Measurements from ENCODE around the gene TSPYL4. TPM values are rescaled to one million over a fixed set of nuclear protein-coding genes. Genes with fewer than 3 reads are reported as not detected.

Gene TSPYL4
- 25.8 TPM for total RNA-seq
- 15.2 TPM for polyA plus RNA-seq (ENCODE audit: insufficient read depth, low read depth, low replicate concordance)
- long read RNA-seq, donor 1, full-length matches to known transcripts, result 90 of 90 reads
- long read RNA-seq, donor 1, partial matches to known transcripts, result 0 of 90 reads
- long read RNA-seq, donor 1, other reads (novel, unspliced or antisense), result 0 of 90 reads
- long read RNA-seq, donor 2, full-length matches to known transcripts, result 134 of 134 reads
- long read RNA-seq, donor 2, partial matches to known transcripts, result 0 of 134 reads
- long read RNA-seq, donor 2, other reads (novel, unspliced or antisense), result 0 of 134 reads
- long read RNA-seq, donor 3, full-length matches to known transcripts, result 165 of 165 reads
- long read RNA-seq, donor 3, partial matches to known transcripts, result 0 of 165 reads
- long read RNA-seq, donor 3, other reads (novel, unspliced or antisense), result 0 of 165 reads
- long read RNA-seq, donor 4, full-length matches to known transcripts, result 55 of 55 reads
- long read RNA-seq, donor 4, partial matches to known transcripts, result 0 of 55 reads
- long read RNA-seq, donor 4, other reads (novel, unspliced or antisense), result 0 of 55 reads
- long read RNA-seq, donor 5, full-length matches to known transcripts, result 15 of 15 reads
- long read RNA-seq, donor 5, partial matches to known transcripts, result 0 of 15 reads
- long read RNA-seq, donor 5, other reads (novel, unspliced or antisense), result 0 of 15 reads
- long read RNA-seq, donor 6, full-length matches to known transcripts, result 65 of 65 reads
- long read RNA-seq, donor 6, partial matches to known transcripts, result 0 of 65 reads
- long read RNA-seq, donor 6, other reads (novel, unspliced or antisense), result 0 of 65 reads
- long read RNA-seq, donor 7, full-length matches to known transcripts, result 2 of 2 reads
- long read RNA-seq, donor 7, partial matches to known transcripts, result 0 of 2 reads
- long read RNA-seq, donor 7, other reads (novel, unspliced or antisense), result 0 of 2 reads
- long read RNA-seq, donor 8, full-length matches to known transcripts, result 113 of 113 reads
- long read RNA-seq, donor 8, partial matches to known transcripts, result 0 of 113 reads
- long read RNA-seq, donor 8, other reads (novel, unspliced or antisense), result 0 of 113 reads
- long read RNA-seq, donor 9, full-length matches to known transcripts, result 67 of 67 reads
- long read RNA-seq, donor 9, partial matches to known transcripts, result 0 of 67 reads
- long read RNA-seq, donor 9, other reads (novel, unspliced or antisense), result 0 of 67 reads
- long read RNA-seq, donor 10, full-length matches to known transcripts, result 114 of 114 reads
- long read RNA-seq, donor 10, partial matches to known transcripts, result 0 of 114 reads
- long read RNA-seq, donor 10, other reads (novel, unspliced or antisense), result 0 of 114 reads

GRCh38 chr6:116253505-116254296 is at the start of gene TSPYL4:
Gene TSPYL4 (minus strand): TSS chr6:116254075. CDS start chr6:116254008, 67 bp downstream.
- FAIRE-seq (peak; percentile 32), DNase-seq (peak; percentile 97 to 99 (median 98))
- TF ChIP-seq, protein P1, sequence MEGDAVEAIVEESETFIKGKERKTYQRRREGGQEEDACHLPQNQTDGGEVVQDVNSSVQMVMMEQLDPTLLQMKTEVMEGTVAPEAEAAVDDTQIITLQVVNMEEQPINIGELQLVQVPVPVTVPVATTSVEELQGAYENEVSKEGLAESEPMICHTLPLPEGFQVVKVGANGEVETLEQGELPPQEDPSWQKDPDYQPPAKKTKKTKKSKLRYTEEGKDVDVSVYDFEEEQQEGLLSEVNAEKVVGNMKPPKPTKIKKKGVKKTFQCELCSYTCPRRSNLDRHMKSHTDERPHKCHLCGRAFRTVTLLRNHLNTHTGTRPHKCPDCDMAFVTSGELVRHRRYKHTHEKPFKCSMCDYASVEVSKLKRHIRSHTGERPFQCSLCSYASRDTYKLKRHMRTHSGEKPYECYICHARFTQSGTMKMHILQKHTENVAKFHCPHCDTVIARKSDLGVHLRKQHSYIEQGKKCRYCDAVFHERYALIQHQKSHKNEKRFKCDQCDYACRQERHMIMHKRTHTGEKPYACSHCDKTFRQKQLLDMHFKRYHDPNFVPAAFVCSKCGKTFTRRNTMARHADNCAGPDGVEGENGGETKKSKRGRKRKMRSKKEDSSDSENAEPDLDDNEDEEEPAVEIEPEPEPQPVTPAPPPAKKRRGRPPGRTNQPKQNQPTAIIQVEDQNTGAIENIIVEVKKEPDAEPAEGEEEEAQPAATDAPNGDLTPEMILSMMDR (IDR thresholded peaks at IDR 0.05; ENCODE audit: borderline replicate concordance, extremely low read depth, insufficient read depth), result no peak
- intact Hi-C loops (cut with DNase I), result no loop called here
- no peaks in the 10 kb centered on the region for H3K27me3 ChIP-seq (ENCODE audit: control insufficient read depth, insufficient read depth, low read length)
- peak within 1 kb of the TSS; percentile 65 to 92 (median 85) for H3K4me3 ChIP-seq (ENCODE audit: low read length in 3 of 3)
- peak within 1 kb of the TSS; percentile 71 to 84 (median 78) for H3K9ac ChIP-seq (ENCODE audit: low read length in 3 of 3)
- H3K36me3 ChIP-seq (ENCODE audit: control insufficient read depth in 2 of 3, insufficient read depth in 3 of 3, low read length in 3 of 3), result no peaks in the 10 kb centered on the region
- peak within 1 kb of the TSS; percentile 75 to 89 for H3K27ac ChIP-seq (ENCODE audit: low read depth in 2 of 2, low read length in 2 of 2)
- H3K9me3 ChIP-seq (ENCODE audit: control insufficient read depth in 2 of 3, insufficient read depth in 1 of 3, low read length in 3 of 3), result no peaks in the 10 kb centered on the region
- peaks cover 0 to 29% (median 29%) of the 10 kb centered on the region in 3 donors for H3K4me1 ChIP-seq (ENCODE audit: control insufficient read depth in 2 of 3, insufficient read depth in 2 of 3, low read depth in 1 of 3, low read length in 3 of 3)

DNA sequence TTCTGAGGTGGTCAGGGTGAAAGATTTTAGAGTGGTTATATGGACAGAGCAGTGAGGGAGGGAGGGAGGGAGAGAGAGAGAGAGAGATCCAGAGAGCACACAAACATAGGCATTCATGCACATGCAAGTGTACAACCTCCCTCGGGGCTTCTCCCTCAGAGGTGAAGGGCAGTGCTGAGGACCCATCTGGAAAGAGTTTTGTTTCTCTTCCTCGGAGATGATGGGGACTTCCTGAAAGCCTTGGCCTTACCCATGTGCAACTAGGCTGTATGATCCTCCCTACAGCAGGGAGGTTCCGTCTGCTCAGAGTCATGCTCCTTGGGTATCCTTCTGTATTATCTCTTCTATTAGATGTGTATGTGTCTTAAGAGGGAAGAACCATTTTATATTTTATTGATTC is 47.2 kb upstream of the TSPYL4 start:
- Histone ChIP-seq H3K9ac (ENCODE audit: low read length in 3 of 3) (no peak overlapping the region), H3K4me3 (ENCODE audit: low read length in 3 of 3) (no peak overlapping the region), H3K27ac (ENCODE audit: low read depth in 2 of 2, low read length in 2 of 2) (no peak overlapping the region), H3K27me3 (ENCODE audit: control insufficient read depth, insufficient read depth, low read length) (no peaks in the 10 kb centered on the region), H3K9me3 (ENCODE audit: control insufficient read depth in 2 of 3, insufficient read depth in 1 of 3, low read length in 3 of 3) (no peaks in the 10 kb centered on the region), H3K36me3 (ENCODE audit: control insufficient read depth in 2 of 3, insufficient read depth in 3 of 3, low read length in 3 of 3) (no peaks in the 10 kb centered on the region), H3K4me1 (ENCODE audit: control insufficient read depth in 2 of 3, insufficient read depth in 2 of 3, low read depth in 1 of 3, low read length in 3 of 3) (no peaks in the 10 kb centered on the region)
- TF ChIP-seq, protein P1 (IDR thresholded peaks at IDR 0.05; ENCODE audit: borderline replicate concordance, extremely low read depth, insufficient read depth), result no peak
- DNase-seq, result no peak
- intact Hi-C loops (cut with DNase I), result no loop called here
- FAIRE-seq, result no peak

DNA sequence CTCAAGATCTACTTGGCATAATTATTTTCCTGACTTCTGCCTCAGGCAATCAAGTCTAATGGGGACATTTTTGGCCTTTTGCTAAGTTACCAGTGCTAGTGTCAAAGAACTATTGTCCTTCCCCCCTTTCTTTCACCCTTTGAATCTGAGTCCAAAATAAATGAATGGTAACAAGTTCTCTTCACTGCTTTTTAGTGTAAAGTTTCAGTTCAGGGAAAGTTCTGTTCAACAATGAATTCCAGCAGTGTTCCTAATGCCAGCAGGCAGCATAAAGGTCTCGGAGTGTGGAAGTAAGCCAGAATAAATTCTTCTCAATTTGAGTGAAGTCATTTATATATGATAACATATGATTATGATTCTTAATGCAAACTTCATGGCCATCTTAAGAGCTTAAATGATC is 46.7 kb upstream of the TSPYL4 start:
- intact Hi-C loops (cut with DNase I), result no loop called here
- no peak for FAIRE-seq
- TF ChIP-seq, protein P1 (IDR thresholded peaks at IDR 0.05; ENCODE audit: borderline replicate concordance, extremely low read depth, insufficient read depth), result no peak
- H3K4me3 ChIP-seq (ENCODE audit: low read length in 3 of 3), result no peak overlapping the region
- H3K27me3 ChIP-seq (ENCODE audit: control insufficient read depth, insufficient read depth, low read length), result no peaks in the 10 kb centered on the region
- no peaks in the 10 kb centered on the region for H3K36me3 ChIP-seq (ENCODE audit: control insufficient read depth in 2 of 3, insufficient read depth in 3 of 3, low read length in 3 of 3)
- DNase-seq, result no peak
- no peak overlapping the region for H3K9ac ChIP-seq (ENCODE audit: low read length in 3 of 3)
- no peak overlapping the region for H3K27ac ChIP-seq (ENCODE audit: low read depth in 2 of 2, low read length in 2 of 2)
- H3K9me3 ChIP-seq (ENCODE audit: control insufficient read depth in 2 of 3, insufficient read depth in 1 of 3, low read length in 3 of 3), result no peaks in the 10 kb centered on the region
- no peaks in the 10 kb centered on the region for H3K4me1 ChIP-seq (ENCODE audit: control insufficient read depth in 2 of 3, insufficient read depth in 2 of 3, low read depth in 1 of 3, low read length in 3 of 3)
